HL-60 (cell line): ENCODE results near the gene THOC6.

ENCODE experiments used
- DNase-seq, 2 experiments: peaks; one replicate each; pipeline ENCODE4 v3.0.0-alpha.2; 2010 to 2020; ENCODE audit warnings: low read depth in 1 of 2, low spot score in 1 of 2
- H3K27ac ChIP-seq: fragments of 250-450 bp; sonication (Bioruptor Pico); replicated peaks from 2 replicates; pipeline ENCODE4 v1.5.1; 2020; ENCODE audit warnings: mild to moderate bottlenecking, moderate library complexity
- H3K27me3 ChIP-seq: fragments of 250-450 bp; sonication (Bioruptor Pico); 2 replicates; pipeline ENCODE4 v1.5.1; 2021; ENCODE audit warnings: mild to moderate bottlenecking, moderate library complexity; ENCODE audit not compliant: insufficient read depth, poor library complexity, severe bottlenecking
- H3K4me3 ChIP-seq: replicated peaks from 2 replicates; pipeline ENCODE4 v1.5.1; 2011; ENCODE audit warnings: mild to moderate bottlenecking, control low read depth, low read length; ENCODE audit not compliant: insufficient read depth
- GABPA ChIP-seq: IDR thresholded peaks from 2 replicates; pipeline ENCODE4 v1.6.1; 2012; ENCODE audit warnings: low read depth
- POLR2AphosphoS5 ChIP-seq: IDR thresholded peaks from 2 replicates; pipeline ENCODE4 v1.6.1; 2012; ENCODE audit warnings: low read depth
- SPI1 ChIP-seq: IDR thresholded peaks from 2 replicates; pipeline ENCODE4 v1.6.1; 2012; ENCODE audit warnings: low read depth, mild to moderate bottlenecking, borderline replicate concordance
- TF ChIP-seq, protein P1 (sequence below): IDR thresholded peaks from 2 replicates; pipeline ENCODE4 v1.6.1; 2012; ENCODE audit warnings: low read depth; ENCODE audit not compliant: insufficient replicate concordance
- TF ChIP-seq, protein P2 (sequence below): IDR thresholded peaks from one replicate; pipeline ENCODE4 v1.5.1; 2011; ENCODE audit warnings: low read length, control low read depth, inconsistent platforms; ENCODE audit not compliant: insufficient read depth

The THOC6 gene

GRCh38 chr16:3058139-3059030 lies 34.5 kb downstream of the THOC6 start:
- H3K27ac ChIP-seq, result peak overlapping the region; percentile 95
- H3K4me3 ChIP-seq, result peak overlapping the region; percentile 79
- no peak for TF ChIP-seq POLR2AphosphoS5
- TF ChIP-seq, protein P1, sequence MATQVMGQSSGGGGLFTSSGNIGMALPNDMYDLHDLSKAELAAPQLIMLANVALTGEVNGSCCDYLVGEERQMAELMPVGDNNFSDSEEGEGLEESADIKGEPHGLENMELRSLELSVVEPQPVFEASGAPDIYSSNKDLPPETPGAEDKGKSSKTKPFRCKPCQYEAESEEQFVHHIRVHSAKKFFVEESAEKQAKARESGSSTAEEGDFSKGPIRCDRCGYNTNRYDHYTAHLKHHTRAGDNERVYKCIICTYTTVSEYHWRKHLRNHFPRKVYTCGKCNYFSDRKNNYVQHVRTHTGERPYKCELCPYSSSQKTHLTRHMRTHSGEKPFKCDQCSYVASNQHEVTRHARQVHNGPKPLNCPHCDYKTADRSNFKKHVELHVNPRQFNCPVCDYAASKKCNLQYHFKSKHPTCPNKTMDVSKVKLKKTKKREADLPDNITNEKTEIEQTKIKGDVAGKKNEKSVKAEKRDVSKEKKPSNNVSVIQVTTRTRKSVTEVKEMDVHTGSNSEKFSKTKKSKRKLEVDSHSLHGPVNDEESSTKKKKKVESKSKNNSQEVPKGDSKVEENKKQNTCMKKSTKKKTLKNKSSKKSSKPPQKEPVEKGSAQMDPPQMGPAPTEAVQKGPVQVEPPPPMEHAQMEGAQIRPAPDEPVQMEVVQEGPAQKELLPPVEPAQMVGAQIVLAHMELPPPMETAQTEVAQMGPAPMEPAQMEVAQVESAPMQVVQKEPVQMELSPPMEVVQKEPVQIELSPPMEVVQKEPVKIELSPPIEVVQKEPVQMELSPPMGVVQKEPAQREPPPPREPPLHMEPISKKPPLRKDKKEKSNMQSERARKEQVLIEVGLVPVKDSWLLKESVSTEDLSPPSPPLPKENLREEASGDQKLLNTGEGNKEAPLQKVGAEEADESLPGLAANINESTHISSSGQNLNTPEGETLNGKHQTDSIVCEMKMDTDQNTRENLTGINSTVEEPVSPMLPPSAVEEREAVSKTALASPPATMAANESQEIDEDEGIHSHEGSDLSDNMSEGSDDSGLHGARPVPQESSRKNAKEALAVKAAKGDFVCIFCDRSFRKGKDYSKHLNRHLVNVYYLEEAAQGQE, result no peak
- TF ChIP-seq, protein P2, sequence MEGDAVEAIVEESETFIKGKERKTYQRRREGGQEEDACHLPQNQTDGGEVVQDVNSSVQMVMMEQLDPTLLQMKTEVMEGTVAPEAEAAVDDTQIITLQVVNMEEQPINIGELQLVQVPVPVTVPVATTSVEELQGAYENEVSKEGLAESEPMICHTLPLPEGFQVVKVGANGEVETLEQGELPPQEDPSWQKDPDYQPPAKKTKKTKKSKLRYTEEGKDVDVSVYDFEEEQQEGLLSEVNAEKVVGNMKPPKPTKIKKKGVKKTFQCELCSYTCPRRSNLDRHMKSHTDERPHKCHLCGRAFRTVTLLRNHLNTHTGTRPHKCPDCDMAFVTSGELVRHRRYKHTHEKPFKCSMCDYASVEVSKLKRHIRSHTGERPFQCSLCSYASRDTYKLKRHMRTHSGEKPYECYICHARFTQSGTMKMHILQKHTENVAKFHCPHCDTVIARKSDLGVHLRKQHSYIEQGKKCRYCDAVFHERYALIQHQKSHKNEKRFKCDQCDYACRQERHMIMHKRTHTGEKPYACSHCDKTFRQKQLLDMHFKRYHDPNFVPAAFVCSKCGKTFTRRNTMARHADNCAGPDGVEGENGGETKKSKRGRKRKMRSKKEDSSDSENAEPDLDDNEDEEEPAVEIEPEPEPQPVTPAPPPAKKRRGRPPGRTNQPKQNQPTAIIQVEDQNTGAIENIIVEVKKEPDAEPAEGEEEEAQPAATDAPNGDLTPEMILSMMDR, result no peak
- no peak for TF ChIP-seq GABPA
- TF ChIP-seq SPI1, result no peak
- no peaks in the 10 kb centered on the region for H3K27me3 ChIP-seq
- DNase-seq, result peak in 1 of 2 experiments; percentile 52

DNA sequence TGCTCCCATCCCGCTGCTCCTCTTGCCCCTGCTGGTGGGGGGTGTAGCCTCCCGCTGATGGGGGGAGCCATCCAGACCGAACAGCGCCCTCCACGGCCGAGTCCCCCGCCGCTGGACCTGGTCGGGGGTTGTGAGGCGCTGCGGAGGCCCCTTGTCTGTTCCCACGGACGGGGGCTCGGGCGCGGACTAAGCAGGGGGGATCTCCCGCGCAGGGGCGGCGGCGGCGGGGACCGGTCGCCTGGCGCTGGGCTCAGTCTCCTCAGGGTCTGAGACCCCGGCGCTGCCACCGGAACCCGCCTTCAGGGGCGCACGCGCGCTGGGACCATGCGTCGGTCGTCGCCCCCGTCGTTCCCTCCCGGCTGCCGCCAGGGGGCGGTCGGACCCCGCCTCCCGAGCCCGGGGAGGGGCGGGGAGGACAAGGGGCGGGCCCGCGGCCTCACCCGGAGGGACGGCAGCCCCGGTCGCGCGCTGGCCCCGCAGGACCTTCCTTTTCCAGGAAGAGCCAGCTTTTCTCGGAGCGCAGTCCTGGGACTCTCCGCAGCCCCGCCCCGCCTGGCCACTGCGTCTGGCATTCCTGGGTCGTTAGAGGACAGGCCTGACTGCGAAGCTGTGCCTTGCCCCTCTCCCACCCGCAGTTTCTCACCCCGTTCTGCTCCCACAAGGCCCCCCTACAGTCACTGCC lies 35.3 kb downstream of the THOC6 start:
- Histone ChIP-seq H3K4me3 (peak overlapping the region; percentile 79), H3K27me3 (no peaks in the 10 kb centered on the region), H3K27ac (peak overlapping the region; percentile 95)
- peak; percentile 49; the same call in 1 of the 2 replicates for TF ChIP-seq POLR2AphosphoS5
- no peak for TF ChIP-seq SPI1
- TF ChIP-seq, protein P1, result no peak
- 0 out of 2 replicates have a peak, but pooled peaks have one; percentile 17 for TF ChIP-seq GABPA
- TF ChIP-seq, protein P2, result peak; percentile 54
- peak; percentile 76 to 85 for DNase-seq

- peak overlapping the region; percentile 79 for H3K4me3 ChIP-seq
- TF ChIP-seq SPI1 (no peak), POLR2AphosphoS5 (no peak), GABPA (no peak)
- TF ChIP-seq, protein P1, result no peak
- TF ChIP-seq, protein P2, result no peak
- peak overlapping the region; percentile 95 for H3K27ac ChIP-seq
- no peak for DNase-seq
- no peaks in the 10 kb centered on the region for H3K27me3 ChIP-seq
Measured at GRCh38 chr16:3059723-3060242, 35.9 kb downstream of the THOC6 start.
